Calu3 (cell line): ENCODE data around the gene ISY1. TPM values are rescaled to one million over a fixed set of nuclear protein-coding genes. Genes with fewer than 3 reads are reported as not detected.
"Not testable (repeated sequence)": the region's sequence is repeated elsewhere in the genome, so short reads cannot be mapped to it uniquely, and the experiment has no call there.

Experiments
- BruUV-seq: library from RNA; stranded (reverse); fragments of 400-500 nt; replicated peaks from 2 replicates; lab custom pipeline; 2021; lab: Mats Ljungman, UMichigan
- CTCF ChIA-PET: fragments of 300-600 bp; sonication (Branson Sonifier 250); formaldehyde crosslinking; loops from one replicate; lab custom pipeline; 2022; ENCODE audit warnings: antibody characterized with exemption; lab: Charles Lee
- DNase-seq: peaks from one replicate; pipeline ENCODE4 v3.0.0; 2022
- H3K27ac Mint-ChIP-seq: one replicate; pipeline ENCODE4 v1.8.0; 2022; ENCODE audit warnings: mixed read lengths; ENCODE audit not compliant: unreplicated experiment
- H3K27me3 Mint-ChIP-seq: one replicate; pipeline ENCODE4 v1.8.0; 2022; ENCODE audit warnings: mixed read lengths; ENCODE audit not compliant: unreplicated experiment
- H3K36me3 Mint-ChIP-seq: one replicate; pipeline ENCODE4 v1.8.0; 2022; ENCODE audit warnings: mild to moderate bottlenecking, moderate library complexity, mixed read lengths; ENCODE audit not compliant: insufficient read depth, unreplicated experiment
- H3K4me1 Mint-ChIP-seq: one replicate; pipeline ENCODE4 v1.8.0; 2022; ENCODE audit warnings: mild to moderate bottlenecking, low read depth, mixed read lengths; ENCODE audit not compliant: unreplicated experiment
- H3K4me3 Mint-ChIP-seq: one replicate; pipeline ENCODE4 v1.8.0; 2022; ENCODE audit warnings: mild to moderate bottlenecking, low read depth, moderate library complexity, mixed read lengths; ENCODE audit not compliant: unreplicated experiment
- H3K9me3 Mint-ChIP-seq: one replicate; pipeline ENCODE4 v1.8.0; 2022; ENCODE audit warnings: low read depth, mixed read lengths; ENCODE audit not compliant: unreplicated experiment
- CTCF ChIP-seq: fragments of 200-600 bp; IDR thresholded peaks from one replicate; pipeline ENCODE4 v1.8.0; 2022; ENCODE audit warnings: antibody characterized with exemption; ENCODE audit not compliant: unreplicated experiment
- intact Hi-C: fragments of 100-400 bp; cut with micrococcal nuclease; formaldehyde crosslinking; loops from one replicate; pipeline ENCODE4 v1.10.0; 2022; ENCODE audit not compliant: unreplicated experiment
- total RNA-seq: library from RNA; stranded (reverse); gene quantifications from 2 replicates; pipeline ENCODE4 v1.2.3, GENCODE V29; 2022

ISY1 gene
- total RNA-seq, 1 experiment from 2014 or later = 77.0 TPM

GRCh38 chr3:129199366-129199765 lies 38.5 kb upstream of the ISY1 start:
- Mint-ChIP-seq H3K9me3 (no peaks in the 10 kb centered on the region), H3K36me3 (no peaks in the 10 kb centered on the region), H3K4me3 (no peak overlapping the region), H3K27ac (no peak overlapping the region), H3K4me1 (peaks cover 23% of the 10 kb centered on the region), H3K27me3 (no peaks in the 10 kb centered on the region)
- no peak for DNase-seq
- CTCF ChIA-PET = no interaction called here
- intact Hi-C loops = no loop called here
- TF ChIP-seq CTCF = no peak
- no TSS peak for BruUV-seq

GRCh38 chr3:129197321-129197720 lies 36.5 kb upstream of the ISY1 start:
- H3K36me3 Mint-ChIP-seq = no peaks in the 10 kb centered on the region
- H3K9me3 Mint-ChIP-seq = no peaks in the 10 kb centered on the region
- H3K27me3 Mint-ChIP-seq = no peaks in the 10 kb centered on the region
- TF ChIP-seq CTCF = no peak
- intact Hi-C loops = no loop called here
- CTCF ChIA-PET = interaction anchor here (0.9 kb wide), 1 partner anchor 144 kb away, joined by 4 read pairs; no protein-coding TSS in a partner anchor
- H3K4me1 Mint-ChIP-seq = peaks cover 23% of the 10 kb centered on the region
- no peak overlapping the region for H3K4me3 Mint-ChIP-seq
- no peak overlapping the region for H3K27ac Mint-ChIP-seq
- BruUV-seq = no TSS peak
- no peak for DNase-seq

- BruUV-seq = no TSS peak
- no peak for DNase-seq
- Mint-ChIP-seq H3K4me3 (no peak overlapping the region), H3K27ac (no peak overlapping the region), H3K36me3 (no peaks in the 10 kb centered on the region), H3K4me1 (peaks cover 23% of the 10 kb centered on the region), H3K9me3 (no peaks in the 10 kb centered on the region), H3K27me3 (no peaks in the 10 kb centered on the region)
- intact Hi-C loops = no loop called here
- CTCF ChIA-PET = interaction anchor here (1.4 kb wide), 1 partner anchor 11 kb away, joined by 4 read pairs; no protein-coding TSS in a partner anchor
- no peak for TF ChIP-seq CTCF
Measured at GRCh38 chr3:129196601-129197000, 35.7 kb upstream of the ISY1 start.

GRCh38 chr3:129195731-129196256 lies 34.9 kb upstream of the ISY1 start:
- CTCF ChIA-PET = interaction anchor here (1.1 to 1.4 kb wide), 2 partner anchors 10 to 14 kb away, joined by 3 to 4 read pairs; no protein-coding TSS in a partner anchor
- no TSS peak for BruUV-seq
- Mint-ChIP-seq H3K36me3 (no peaks in the 10 kb centered on the region), H3K4me1 (peaks cover 23% of the 10 kb centered on the region), H3K4me3 (no peak overlapping the region), H3K27me3 (no peaks in the 10 kb centered on the region), H3K9me3 (no peaks in the 10 kb centered on the region), H3K27ac (no peak overlapping the region)
- intact Hi-C loops = no loop called here
- DNase-seq = no peak
- TF ChIP-seq CTCF = no peak

GRCh38 chr3:129189793-129190192 lies 28.9 kb upstream of the ISY1 start:
- H3K9me3 Mint-ChIP-seq, H3K36me3 Mint-ChIP-seq, H3K4me3 Mint-ChIP-seq, DNase-seq, CTCF ChIA-PET, intact Hi-C loops, BruUV-seq, H3K27ac Mint-ChIP-seq, H3K4me1 Mint-ChIP-seq, H3K27me3 Mint-ChIP-seq: not testable (repeated sequence)
